Neuronal stem cell (in vitro differentiated cells): ENCODE measurements around the gene LIN54.
"Not testable (repeated sequence)": the region's sequence is repeated elsewhere in the genome, so short reads cannot be mapped to it uniquely, and the experiment has no call there.

ENCODE experiments used
- DNase-seq: peaks from one replicate; pipeline ENCODE4 v3.0.0-alpha.2; 2013; ENCODE audit warnings: low spot score
- H2AFZ ChIP-seq: one replicate; pipeline ENCODE4 v1.6.1; 2013; ENCODE audit warnings: mild to moderate bottlenecking, low read length, inconsistent platforms
- H2AK5ac ChIP-seq: 2 replicates; pipeline ENCODE4 v1.6.1; 2013; ENCODE audit warnings: low read depth, mild to moderate bottlenecking, inconsistent platforms, low read length, moderate library complexity, mixed read lengths
- H2BK120ac ChIP-seq: 2 replicates; pipeline ENCODE4 v1.6.1; 2013; ENCODE audit warnings: low read depth, mild to moderate bottlenecking, inconsistent platforms, low read length, moderate library complexity, mixed read lengths
- H2BK12ac ChIP-seq: one replicate; pipeline ENCODE4 v1.6.1; 2013; ENCODE audit warnings: low read length, inconsistent platforms
- H2BK15ac ChIP-seq: 2 replicates; pipeline ENCODE4 v1.6.1; 2013; ENCODE audit warnings: mild to moderate bottlenecking, low read length, inconsistent platforms, mixed read lengths
- H2BK5ac ChIP-seq: one replicate; pipeline ENCODE4 v1.6.1; 2013; ENCODE audit warnings: inconsistent platforms, mild to moderate bottlenecking, low read length, moderate library complexity
- H3K14ac ChIP-seq: one replicate; pipeline ENCODE4 v1.6.1; 2013; ENCODE audit warnings: low read length, inconsistent platforms
- H3K18ac ChIP-seq: 2 replicates; pipeline ENCODE4 v1.6.1; 2013; ENCODE audit warnings: low read length, inconsistent platforms
- H3K23ac ChIP-seq: 2 replicates; pipeline ENCODE4 v1.6.1; 2013; ENCODE audit warnings: low read depth, mild to moderate bottlenecking, mixed read lengths, low read length, inconsistent platforms; ENCODE audit not compliant: poor library complexity
- H3K27ac ChIP-seq: replicated peaks from 3 replicates; pipeline ENCODE4 v1.5.1; 2013; ENCODE audit warnings: low read length, inconsistent platforms
- H3K27me3 ChIP-seq, 3 experiments: 2 replicates each; pipeline ENCODE4 v1.6.1; 2013; ENCODE audit warnings: low read length in 3 of 3, mild to moderate bottlenecking in 2 of 3, inconsistent platforms in 1 of 3, low read depth in 1 of 3, mixed read lengths in 1 of 3, moderate library complexity in 1 of 3; ENCODE audit not compliant: control insufficient read depth in 3 of 3, insufficient read depth in 3 of 3
- H3K36me3 ChIP-seq, 2 donors: replicated peaks in 1 of 2; 2 replicates each; pipeline ENCODE4 v1.6.1; 2013; ENCODE audit warnings: low read length in 2 of 2; ENCODE audit not compliant: control insufficient read depth in 2 of 2, insufficient read depth in 2 of 2
- H3K4ac ChIP-seq: 2 replicates; pipeline ENCODE4 v1.6.1; 2013; ENCODE audit warnings: inconsistent platforms, mild to moderate bottlenecking, low read length, moderate library complexity
- H3K4me1 ChIP-seq, 2 donors: 1 replicate in 1 of 2; 2 replicates in 1 of 2; pipeline ENCODE4 v1.6.1; 2013; ENCODE audit warnings: low read length in 2 of 2, low read depth in 1 of 2; ENCODE audit not compliant: control insufficient read depth in 2 of 2, insufficient read depth in 1 of 2
- H3K4me2 ChIP-seq: one replicate; pipeline ENCODE4 v1.6.1; 2013; ENCODE audit warnings: mild to moderate bottlenecking, low read length, inconsistent platforms; ENCODE audit not compliant: insufficient read depth, poor library complexity, severe bottlenecking
- H3K4me3 ChIP-seq, 2 donors: 2 replicates each; pipeline ENCODE4 v1.5.1; 2013; ENCODE audit warnings: low read length in 2 of 2, mild to moderate bottlenecking in 2 of 2, inconsistent platforms in 1 of 2, moderate library complexity in 1 of 2
- H3K79me1 ChIP-seq: one replicate; pipeline ENCODE4 v1.6.1; 2013; ENCODE audit warnings: low read depth, mild to moderate bottlenecking, inconsistent platforms, low read length, moderate library complexity
- H3K9ac ChIP-seq: one replicate; pipeline ENCODE4 v1.6.1; 2013; ENCODE audit warnings: mild to moderate bottlenecking, low read depth, low read length, inconsistent platforms; ENCODE audit not compliant: poor library complexity
- H3K9me3 ChIP-seq, 2 donors: replicated peaks in 1 of 2; 2 replicates each; pipeline versions ENCODE3 to v1.6.1; 2013; ENCODE audit warnings: low read length in 2 of 2, mild to moderate bottlenecking in 2 of 2, inconsistent platforms in 1 of 2, low read depth in 1 of 2, mixed read lengths in 1 of 2, moderate library complexity in 1 of 2; ENCODE audit not compliant: control insufficient read depth in 2 of 2, insufficient read depth in 1 of 2
- H4K8ac ChIP-seq: one replicate; pipeline ENCODE4 v1.6.1; 2013; ENCODE audit warnings: low read depth, mild to moderate bottlenecking, inconsistent platforms, low read length, moderate library complexity
- H4K91ac ChIP-seq: one replicate; pipeline ENCODE4 v1.6.1; 2013; ENCODE audit warnings: low read length, low read depth, mild to moderate bottlenecking, inconsistent platforms; ENCODE audit not compliant: poor library complexity
- WGBS, 2 donors: extraction: QIAGEN DNeasy Blood & Tissue Kit; methylation state at CpG; one replicate each; pipeline ENCODE4 v1.1.7; 2013; ENCODE audit warnings: missing lambda C conversion rate in 2 of 2, mixed read lengths in 1 of 2; ENCODE audit not compliant: insufficient read length in 2 of 2, insufficient replicate concordance in 1 of 2; ENCODE audit errors: extremely low coverage in 2 of 2; 5-methylcytosine and 5-hydroxymethylcytosine counted together

Gene LIN54

DNA sequence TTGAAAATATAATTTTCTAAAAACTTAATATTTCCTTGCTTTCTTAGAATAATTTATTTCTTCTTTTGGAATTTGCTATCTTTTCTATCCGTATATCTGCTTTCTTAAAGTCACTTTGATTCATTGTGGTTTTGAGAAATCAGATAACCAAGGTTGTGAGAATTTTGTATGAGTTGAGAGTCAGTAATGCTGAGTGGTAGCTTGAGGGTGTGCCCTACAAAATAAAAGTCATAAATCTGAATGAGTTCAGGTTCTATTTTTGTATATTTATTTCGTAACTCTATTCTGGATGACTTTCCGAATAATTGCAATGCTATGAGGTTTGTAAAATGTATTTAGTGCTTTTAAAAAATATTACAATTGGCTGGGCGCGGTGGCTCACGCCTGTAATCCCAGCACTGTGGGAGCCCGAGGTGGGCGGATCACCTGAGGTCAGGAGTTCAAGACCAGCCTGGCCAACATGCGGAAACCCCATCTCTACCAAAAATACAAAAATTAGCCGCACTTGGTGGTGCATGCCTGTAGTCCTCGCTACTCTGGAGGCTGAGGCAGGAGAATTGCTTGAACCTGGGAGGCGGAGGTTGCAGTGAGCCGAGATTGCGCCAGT is 33.3 kb upstream of the LIN54 start:
- DNase-seq = no peak
- Histone ChIP-seq H3K27ac (no peak overlapping the region), H2AK5ac (no peak overlapping the region), H2BK12ac (no peak overlapping the region), H3K18ac (no peak overlapping the region), H3K4me1 (no peaks in the 10 kb centered on the region), H3K4me2 (no peak overlapping the region), H2BK15ac (no peak overlapping the region), H3K79me1 (no peaks in the 10 kb centered on the region), H2BK120ac (no peak overlapping the region), H3K36me3 (peaks cover 0 to 21% of the 10 kb centered on the region in 2 donors), H3K4me3 (no peak overlapping the region), H2BK5ac (no peak overlapping the region), H3K14ac (no peak overlapping the region), H2AFZ (no peak overlapping the region), H4K91ac (no peak overlapping the region), H4K8ac (no peak overlapping the region), H3K23ac (no peak overlapping the region), H3K9ac (no peak overlapping the region), H3K4ac (no peak overlapping the region), H3K27me3 (no peaks in the 10 kb centered on the region), H3K9me3 (no peaks in the 10 kb centered on the region)
- whole genome bisulfite sequencing, 2 donors = no CpG with 5 or more reads among the region's 14 CpGs

DNA sequence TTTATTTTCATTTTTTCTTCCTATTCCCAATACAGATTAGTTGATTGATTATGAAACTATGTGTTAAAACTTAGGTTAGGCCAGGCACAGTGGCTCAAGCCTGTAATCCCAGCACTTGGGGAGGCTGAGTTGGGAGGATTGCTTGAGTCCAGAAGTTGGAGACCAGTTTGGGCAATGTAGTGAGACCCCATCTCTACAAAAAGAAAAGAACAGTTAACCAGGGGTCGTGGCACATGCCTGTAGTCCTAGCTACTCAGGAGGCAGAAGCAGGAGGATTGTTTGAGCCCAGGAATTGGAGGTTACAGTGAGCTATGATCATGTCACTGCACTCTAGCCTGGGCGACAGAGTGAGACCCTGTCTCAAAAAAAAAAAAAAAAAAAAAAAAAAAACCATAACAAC is 32.5 kb upstream of the LIN54 start:
- not testable (repeated sequence) for H3K4ac ChIP-seq, H2AK5ac ChIP-seq
- H3K36me3 ChIP-seq = peaks cover 0 to 20% of the 10 kb centered on the region in 2 donors

DNA sequence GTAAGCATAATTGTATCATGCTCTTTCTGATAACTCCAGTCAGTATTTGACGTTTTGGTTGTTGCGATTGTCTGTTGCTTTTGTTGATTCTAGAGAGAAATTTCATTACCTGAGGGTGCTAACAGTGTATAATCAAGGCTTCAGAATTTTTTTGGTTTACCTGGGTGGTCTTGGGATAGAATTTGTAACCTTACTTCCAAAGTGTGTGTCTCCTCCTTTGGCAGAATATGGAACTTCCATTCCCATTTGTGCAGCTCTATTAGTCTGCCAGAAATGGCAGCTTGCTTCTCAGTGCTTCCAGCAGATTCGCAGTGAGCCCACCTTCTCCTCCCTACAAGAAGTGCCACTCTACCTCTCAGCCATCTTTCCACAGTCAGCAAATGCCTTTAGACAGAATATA is 29.6 kb upstream of the LIN54 start:
- Histone ChIP-seq H4K91ac (no peak overlapping the region), H3K9ac (no peak overlapping the region), H2BK12ac (no peak overlapping the region), H3K4me3 (no peak overlapping the region), H3K4ac (no peak overlapping the region), H4K8ac (no peak overlapping the region), H3K36me3 (peaks cover 0 to 9% of the 10 kb centered on the region in 2 donors), H2BK120ac (no peak overlapping the region), H3K23ac (no peak overlapping the region), H2BK15ac (no peak overlapping the region), H2AFZ (no peak overlapping the region), H3K27me3 (no peaks in the 10 kb centered on the region), H3K4me2 (no peak overlapping the region), H3K4me1 (peaks cover 0 to 12% of the 10 kb centered on the region in 2 donors), H2BK5ac (no peak overlapping the region), H3K14ac (no peak overlapping the region), H2AK5ac (no peak overlapping the region), H3K9me3 (no peaks in the 10 kb centered on the region), H3K27ac (no peak overlapping the region), H3K18ac (no peak overlapping the region), H3K79me1 (no peaks in the 10 kb centered on the region)
- no CpG with 5 or more reads among the region's 3 CpGs for WGBS, 2 donors
- DNase-seq = no peak

More for the DNA sequence above, 32.5 kb upstream of the LIN54 start:
- not testable (repeated sequence) for DNase-seq, H2BK12ac ChIP-seq, H2BK15ac ChIP-seq, H4K91ac ChIP-seq, H3K4me2 ChIP-seq, H4K8ac ChIP-seq, H3K23ac ChIP-seq, H3K14ac ChIP-seq, H2AFZ ChIP-seq, H3K18ac ChIP-seq, H2BK5ac ChIP-seq, H3K9ac ChIP-seq, H3K4me3 ChIP-seq, H3K9me3 ChIP-seq, H3K27me3 ChIP-seq, H3K79me1 ChIP-seq, H2BK120ac ChIP-seq, H3K27ac ChIP-seq, H3K4me1 ChIP-seq
- no CpG with 5 or more reads among the region's 2 CpGs for WGBS, 2 donors

DNA sequence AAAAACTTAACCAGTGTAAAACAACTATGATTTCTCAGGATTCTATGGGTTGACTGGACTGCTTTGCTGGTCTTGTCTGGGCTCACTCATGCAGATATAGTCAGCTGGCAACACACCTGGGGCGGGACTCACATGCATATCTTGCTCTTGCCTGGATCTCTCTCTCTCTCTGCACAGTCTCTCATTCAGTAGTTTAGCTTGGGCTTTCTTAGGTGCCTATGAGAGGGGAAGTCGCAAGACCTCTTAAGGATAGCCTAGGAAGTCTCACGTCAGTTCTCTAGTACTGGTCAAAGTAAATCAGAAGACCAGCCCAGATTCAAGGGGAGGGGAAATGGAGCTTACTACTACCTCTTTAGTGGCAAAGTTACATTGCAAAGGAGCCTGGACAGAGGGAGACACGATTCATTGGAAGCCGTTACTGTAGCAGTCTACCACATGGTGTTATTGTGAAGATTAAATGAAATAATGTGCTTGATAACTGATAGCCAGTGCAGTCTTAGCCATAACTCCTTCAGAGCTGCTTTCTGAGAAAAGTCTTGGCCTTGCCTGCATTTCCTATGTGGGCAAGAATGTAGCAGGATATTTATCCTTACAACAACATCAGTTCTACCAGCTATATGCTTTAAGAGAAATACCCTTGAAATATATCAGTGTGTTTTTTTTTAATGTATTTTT is 26.5 kb upstream of the LIN54 start:
- H3K27ac ChIP-seq = no peak overlapping the region
- H3K4me1 ChIP-seq = peaks cover 0 to 12% of the 10 kb centered on the region in 2 donors
- no peak overlapping the region for H3K4me2 ChIP-seq
- no peaks in the 10 kb centered on the region for H3K27me3 ChIP-seq
- no CpG with 5 or more reads among the region's 5 CpGs for WGBS, 2 donors
- peaks cover 0 to 7% of the 10 kb centered on the region in 2 donors for H3K36me3 ChIP-seq
- no peak overlapping the region for H3K4ac ChIP-seq
- H2AFZ ChIP-seq = no peak overlapping the region
- no peak overlapping the region for H2BK5ac ChIP-seq
- H2AK5ac ChIP-seq = no peak overlapping the region
- DNase-seq = no peak
- no peak overlapping the region for H3K23ac ChIP-seq
- no peak overlapping the region for H2BK12ac ChIP-seq
- no peaks in the 10 kb centered on the region for H3K79me1 ChIP-seq
- H3K14ac ChIP-seq = no peak overlapping the region
- H3K4me3 ChIP-seq = no peak overlapping the region
- no peak overlapping the region for H2BK120ac ChIP-seq
- no peaks in the 10 kb centered on the region for H3K9me3 ChIP-seq
- H3K18ac ChIP-seq = no peak overlapping the region
- no peak overlapping the region for H2BK15ac ChIP-seq
- no peak overlapping the region for H4K91ac ChIP-seq
- H3K9ac ChIP-seq = no peak overlapping the region
- H4K8ac ChIP-seq = no peak overlapping the region
